Measurements from ENCODE around the gene EZR. TPM values are rescaled to one million over a fixed set of nuclear protein-coding genes. Genes with fewer than 3 reads are reported as not detected.

EZR gene
- total and polyA plus RNA-seq, 2 of the 8 experiments (the other 6 are each of a cell fraction or from before 2014, with no cell fraction given), result 122 to 286 TPM

DNA sequence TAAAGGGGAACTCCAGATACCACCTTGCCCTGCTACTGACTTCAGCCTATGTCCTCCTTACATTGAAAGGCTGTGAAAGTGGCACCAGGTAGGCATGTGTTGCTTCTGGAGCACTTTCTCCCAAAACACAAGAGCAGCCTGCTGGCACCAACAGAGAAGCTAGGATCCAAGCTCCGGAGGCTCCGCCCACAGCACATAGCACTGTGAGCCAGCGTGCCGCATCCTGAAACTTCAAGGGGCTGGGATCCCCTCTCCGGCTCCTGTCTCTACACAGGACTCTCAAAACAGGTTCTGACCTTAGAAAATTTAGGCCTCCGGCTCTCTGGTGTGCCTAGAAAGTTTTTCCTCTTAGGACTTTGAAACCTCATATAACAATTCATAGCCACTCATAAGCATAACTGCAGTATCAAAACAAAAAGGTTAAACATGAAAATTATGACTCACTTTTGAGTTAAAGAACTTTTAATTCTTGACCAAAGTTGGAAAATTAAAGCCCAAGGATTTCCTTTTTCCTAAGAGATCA, 41.1 kb downstream of the EZR start:
- Histone ChIP-seq H2AK5ac (ENCODE audit: low read depth, low read length) (no peak overlapping the region), H3K18ac (ENCODE audit: extremely low read depth, low read length) (no peak overlapping the region), H3K79me2 (ENCODE audit: control insufficient read depth in 1 of 2, insufficient read depth in 2 of 2, low read length in 2 of 2) (peaks cover 0 to 77% of the 10 kb centered on the region in 2 experiments; a peak in 3 of 4 replicates), H2BK12ac (ENCODE audit: low read depth, low read length) (no peak overlapping the region), H3K9ac (replicated peaks in 1 of 4; ENCODE audit: extremely low read depth in 1 of 4, low read depth in 3 of 4, low read length in 3 of 4) (no peak overlapping the region), H4K8ac (ENCODE audit: extremely low read depth, insufficient read depth, low read length) (no peak overlapping the region), H3K23ac (ENCODE audit: insufficient read length) (no peak overlapping the region), H3K4ac (replicated peaks; ENCODE audit: insufficient read length, low read depth, low read length) (no peak overlapping the region), H3K36me3 (ENCODE audit: control insufficient read depth in 2 of 4, insufficient read depth in 4 of 4, low read length in 3 of 4) (peaks cover 34 to 95% (median 82%) of the 10 kb centered on the region in 4 experiments), H4K20me1 (replicated peaks in 1 of 2; ENCODE audit: control insufficient read depth in 1 of 2, insufficient read depth in 2 of 2, low read length in 2 of 2) (peaks cover 19 to 25% of the 10 kb centered on the region in 2 experiments), H3K9me3 (ENCODE audit: insufficient read depth in 2 of 2, low read depth in 1 of 2, low read length in 1 of 2) (no peaks in the 10 kb centered on the region), H3K27me3 (replicated peaks in 1 of 4; ENCODE audit: control insufficient read depth in 3 of 4, extremely low read depth in 1 of 4, insufficient read depth in 3 of 4, low read length in 3 of 4) (no peaks in the 10 kb centered on the region), H3K56ac (replicated peaks; ENCODE audit: insufficient read length, low read depth, low read length) (no peak overlapping the region), H2BK20ac (ENCODE audit: low read length) (no peak overlapping the region), H4K5ac (ENCODE audit: insufficient read length, low read depth, low read length) (no peak overlapping the region), H3K4me2 (ENCODE audit: insufficient read depth in 1 of 2, low read depth in 2 of 2, low read length in 2 of 2) (no peak overlapping the region), H3K4me1 (replicated peaks in 1 of 4; ENCODE audit: control insufficient read depth in 3 of 4, insufficient read depth in 4 of 4, low read length in 3 of 4) (peaks cover 0 to 3% (median 2%) of the 10 kb centered on the region in 4 experiments; a peak in 3 of 7 replicates), H3K23me2 (ENCODE audit: low read depth, low read length) (no peaks in the 10 kb centered on the region), H2BK120ac (replicated peaks; ENCODE audit: low read depth, low read length) (no peak overlapping the region), H2BK5ac (ENCODE audit: low read depth, low read length) (no peak overlapping the region), H3K79me1 (ENCODE audit: low read depth, low read length) (peaks cover 16% of the 10 kb centered on the region), H3K27ac (ENCODE audit: low read depth, low read length) (no peak overlapping the region), H3K4me3 (ENCODE audit: extremely low read depth in 1 of 4, insufficient read depth in 2 of 4, low read depth in 3 of 4, low read length in 4 of 4) (no peak overlapping the region), H2BK15ac (ENCODE audit: low read length) (no peak overlapping the region), H2AFZ (ENCODE audit: low read length) (no peak overlapping the region), H3K14ac (ENCODE audit: insufficient read length) (no peak overlapping the region), H4K91ac (replicated peaks; ENCODE audit: insufficient read length, low read length) (no peak overlapping the region)
- CTCF ChIA-PET (ENCODE audit: partially characterized antibody), result no interaction called here
- no peak for FAIRE-seq
- POLR2A ChIA-PET (ENCODE audit: partially characterized antibody), result interaction anchor here (7.6 kb wide), 1 partner anchor 12 kb away, joined by 75 read pairs; no protein-coding TSS in a partner anchor
- no peak for DNase-seq (ENCODE audit: low read depth in 1 of 2, low spot score in 2 of 2)
- 94% methylated on average over 6 of the region's 6 CpGs; no CpG with 5 or more reads in 1 of the 2 experiments for whole genome bisulfite sequencing, 2 experiments (ENCODE audit: extremely low coverage in 1 of 2, insufficient coverage in 1 of 2, insufficient read length in 1 of 2, insufficient replicate concordance in 2 of 2, low coverage in 1 of 2, low lambda C conversion rate in 2 of 2, missing lambda C conversion rate in 1 of 2)
- TF ChIP-seq GTF2F1 (IDR thresholded peaks at IDR 0.05; ENCODE audit: borderline replicate concordance, low read depth, low read length) (no peak), CTBP2 (IDR thresholded peaks at IDR 0.05; ENCODE audit: borderline replicate concordance, insufficient read depth, insufficient read length, low read length) (no peak), CHD2 (IDR thresholded peaks at IDR 0.05; ENCODE audit: low read length) (no peak), JUN (IDR thresholded peaks at IDR 0.05; ENCODE audit: low read depth, low read length) (no peak), YY1 (IDR thresholded peaks at IDR 0.05; ENCODE audit: low read depth, low read length) (no peak), KDM1A (IDR thresholded peaks at IDR 0.05; ENCODE audit: borderline replicate concordance, low read length) (no peak), MAFK (IDR thresholded peaks at IDR 0.05; ENCODE audit: low read depth, low read length) (no peak), SP2 (IDR thresholded peaks at IDR 0.05; ENCODE audit: low read length) (no peak), EZH2 (IDR thresholded peaks at IDR 0.05; ENCODE audit: low read depth, low read length, severe bottlenecking) (no peak), SIRT6 (IDR thresholded peaks at IDR 0.05; ENCODE audit: low read length) (no peak)
- TF ChIP-seq, protein P1, sequence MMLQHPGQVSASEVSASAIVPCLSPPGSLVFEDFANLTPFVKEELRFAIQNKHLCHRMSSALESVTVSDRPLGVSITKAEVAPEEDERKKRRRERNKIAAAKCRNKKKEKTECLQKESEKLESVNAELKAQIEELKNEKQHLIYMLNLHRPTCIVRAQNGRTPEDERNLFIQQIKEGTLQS (IDR thresholded peaks at IDR 0.05; ENCODE audit: insufficient read depth, low read depth, low read length), result no peak
